HCT116 (cell line): Measurements from ENCODE around the gene RNF111. TPM values are rescaled to one million over a fixed set of nuclear protein-coding genes. Genes with fewer than 3 reads are reported as not detected.
A peak's percentile ranks its signal among the peaks of the same experiment; 100 is the strongest.

ENCODE experiments used
- ATAC-seq: fragments of 200-7000 bp; cut with Tn5 transposase; 2 replicates; pipeline ENCODE4 v1.9.1; 2020; ENCODE audit warnings: mild to moderate bottlenecking, moderate library complexity
- BruUV-seq: library from RNA; stranded (reverse); fragments of 400-500 nt; replicated peaks from 2 replicates; lab custom pipeline; 2021; lab: Mats Ljungman, UMichigan
- CTCF ChIA-PET: fragments of 300-600 bp; sonication (Branson Sonifier 250); formaldehyde crosslinking; loops from one replicate; lab custom pipeline; 2021; ENCODE audit warnings: antibody characterized with exemption; lab: Charles Lee
- POLR2A ChIA-PET: fragments of 300-600, 350-600 bp; sonication (Branson Sonifier 250); formaldehyde crosslinking; loops from one replicate; lab custom pipeline; 2021; ENCODE audit warnings: antibody characterized with exemption; lab: Charles Lee
- RAD21 ChIA-PET, 2 experiments: fragments of 300-600 bp; sonication (Branson Sonifier 250); formaldehyde crosslinking; loops; one replicate each; lab custom pipeline; 2023; ENCODE audit warnings: low total read pairs in 2 of 2; ENCODE audit not compliant: uncharacterized antibody in 2 of 2, unreplicated experiment in 2 of 2, low non-redundant PET in 1 of 2; lab: Charles Lee
- DNase-seq: peaks from one replicate; pipeline ENCODE4 v3.0.0-alpha.2; 2010; ENCODE audit warnings: low read depth, low spot score
- H2AFZ ChIP-seq: fragments of 200-600 bp; shearing (Covaris generic), sonication (generic); 2 replicates; pipeline ENCODE4 v1.6.1; 2017; ENCODE audit warnings: low read depth, mixed run types, mixed read lengths, antibody characterized with exemption, low read length; ENCODE audit not compliant: poor library complexity, severe bottlenecking
- H3K27ac ChIP-seq: 2 replicates; pipeline ENCODE4 v1.5.1; 2012; ENCODE audit warnings: low read depth, low read length
- H3K27me3 ChIP-seq: fragments of 200-600 bp; sonication (generic); 2 replicates; pipeline ENCODE4 v1.6.1; 2016; ENCODE audit warnings: mixed run types, low read length, mixed read lengths; ENCODE audit not compliant: insufficient read depth
- H3K36me3 ChIP-seq, 2 experiments: fragments of 200-500 bp in 1 of 2; fragments of 200-600 bp in 1 of 2; sonication (Bioruptor generic) in 1 of 2; sonication (generic) in 1 of 2; 2 replicates each; pipeline versions ENCODE4 v1.5.1 to v1.6.1; 2014 to 2016; ENCODE audit warnings: low read length in 2 of 2, inconsistent platforms in 1 of 2, mixed read lengths in 1 of 2, mixed run types in 1 of 2; ENCODE audit not compliant: insufficient read depth in 2 of 2, control insufficient read depth in 1 of 2
- H3K4me1 ChIP-seq, 2 experiments: fragments of 200-600 bp in 1 of 2; sonication (generic) in 1 of 2; 2 replicates each; pipeline versions ENCODE4 v1.5.1 to v1.6.1; 2012 to 2017; ENCODE audit warnings: low read length in 2 of 2, inconsistent platforms in 1 of 2, mild to moderate bottlenecking in 1 of 2, mixed read lengths in 1 of 2, mixed run types in 1 of 2, moderate library complexity in 1 of 2; ENCODE audit not compliant: insufficient read depth in 2 of 2, control insufficient read depth in 1 of 2
- H3K4me2 ChIP-seq: fragments of 200-600 bp; sonication (generic); 2 replicates; pipeline ENCODE4 v1.6.1; 2017; ENCODE audit warnings: mixed run types, low read length, mixed read lengths
- H3K4me3 ChIP-seq, 2 experiments: fragments of 200-600 bp in 1 of 2; sonication (generic) in 1 of 2; replicated peaks in 1 of 2; 2 replicates each; pipeline ENCODE4 v1.5.1; 2011 to 2016; ENCODE audit warnings: low read length in 2 of 2, control low read depth in 1 of 2, low read depth in 1 of 2, mild to moderate bottlenecking in 1 of 2, mixed read lengths in 1 of 2, mixed run types in 1 of 2
- H3K79me2 ChIP-seq: fragments of 200-600 bp; sonication (generic); 2 replicates; pipeline ENCODE4 v1.6.1; 2017; ENCODE audit warnings: mild to moderate bottlenecking, mixed run types, low read length, moderate library complexity, mixed read lengths; ENCODE audit not compliant: insufficient read depth
- H3K9ac ChIP-seq: fragments of 200-600 bp; sonication (generic); 2 replicates; pipeline ENCODE4 v1.6.1; 2016; ENCODE audit warnings: low read length, mixed read lengths
- H3K9me2 ChIP-seq: fragments of 200-600 bp; sonication (generic), shearing (Covaris generic); 2 replicates; pipeline ENCODE4 v1.6.1; 2017; ENCODE audit warnings: mixed run types, mild to moderate bottlenecking, moderate library complexity; ENCODE audit not compliant: insufficient read depth
- H3K9me3 ChIP-seq, 2 experiments: fragments of 200-500 bp in 1 of 2; fragments of 200-600 bp in 1 of 2; sonication (Bioruptor generic) in 1 of 2; sonication (generic) in 1 of 2; 2 replicates each; pipeline ENCODE4 v1.6.1; 2014 to 2017; ENCODE audit warnings: low read length in 2 of 2, mixed read lengths in 2 of 2, inconsistent platforms in 1 of 2, low read depth in 1 of 2, mild to moderate bottlenecking in 1 of 2, mixed run types in 1 of 2, moderate library complexity in 1 of 2; ENCODE audit not compliant: control insufficient read depth in 1 of 2, insufficient read depth in 1 of 2
- H4K20me1 ChIP-seq: fragments of 200-600 bp; sonication (generic), shearing (Covaris generic); 2 replicates; pipeline ENCODE4 v1.6.1; 2017; ENCODE audit warnings: mixed run types, mild to moderate bottlenecking, moderate library complexity; ENCODE audit not compliant: insufficient read depth
- ATF3 ChIP-seq: IDR thresholded peaks from 2 replicates; pipeline ENCODE4 v1.6.1; 2012
- CBX3 ChIP-seq: IDR thresholded peaks from 2 replicates; pipeline ENCODE4 v1.6.1; 2012; ENCODE audit warnings: low read depth
- CEBPB ChIP-seq: IDR thresholded peaks from 2 replicates; pipeline ENCODE4 v1.6.1; 2012; ENCODE audit warnings: low read depth
- EGR1 ChIP-seq: IDR thresholded peaks from 2 replicates; pipeline ENCODE4 v1.6.1; 2012; ENCODE audit warnings: low read depth
- ELF1 ChIP-seq: IDR thresholded peaks from 2 replicates; pipeline ENCODE4 v1.6.1; 2012; ENCODE audit warnings: low read depth, borderline replicate concordance
- EZH2 ChIP-seq: fragments of 200-600 bp; sonication (generic); IDR thresholded peaks from 2 replicates; pipeline ENCODE4 v1.6.1; 2017; ENCODE audit warnings: antibody characterized with exemption, mixed run types
- EZH2phosphoT487 ChIP-seq: fragments of 200-600 bp; IDR thresholded peaks from 2 replicates; pipeline ENCODE4 v1.6.1; 2018; ENCODE audit warnings: antibody characterized with exemption, borderline replicate concordance
- JUND ChIP-seq: IDR thresholded peaks from 2 replicates; pipeline ENCODE4 v1.6.1; 2012
- MAX ChIP-seq: IDR thresholded peaks from 2 replicates; pipeline ENCODE4 v1.6.1; 2012
- POLR2A ChIP-seq: IDR thresholded peaks from 2 replicates; pipeline ENCODE4 v1.7.0; 2011; ENCODE audit warnings: borderline replicate concordance; ENCODE audit not compliant: insufficient read depth, insufficient read length; ENCODE audit errors: extremely low read depth
- RAD21 ChIP-seq: IDR thresholded peaks from 2 replicates; pipeline ENCODE4 v1.6.1; 2012; ENCODE audit warnings: low read depth, mild to moderate bottlenecking
- REST ChIP-seq: IDR thresholded peaks from 2 replicates; pipeline ENCODE4 v1.6.1; 2012; ENCODE audit warnings: low read depth
- SIN3A ChIP-seq: IDR thresholded peaks from 2 replicates; pipeline ENCODE4 v1.6.1; 2012; ENCODE audit warnings: low read depth
- SP1 ChIP-seq: IDR thresholded peaks from 2 replicates; pipeline ENCODE4 v1.6.1; 2012; ENCODE audit warnings: low read depth
- SRF ChIP-seq: IDR thresholded peaks from 2 replicates; pipeline ENCODE4 v1.6.1; 2012; ENCODE audit warnings: low read depth
- ZFX ChIP-seq: fragments of 450-650 bp; IDR thresholded peaks from 2 replicates; pipeline ENCODE4 v1.6.1; 2017
- ZNF274 ChIP-seq: fragments of 200-500 bp; sonication (Bioruptor generic); IDR thresholded peaks from 2 replicates; pipeline ENCODE4 v1.6.1; 2014; ENCODE audit warnings: mild to moderate bottlenecking, low read depth, low read length, inconsistent platforms
- intact Hi-C: fragments of 100-400 bp; cut with micrococcal nuclease; formaldehyde crosslinking; loops from 2 replicates; pipeline ENCODE4 v1.10.0; 2022
- total RNA-seq: library from RNA; stranded (reverse); gene quantifications from one replicate; pipeline ENCODE4 v1.2.1, GENCODE V29; 2021; ENCODE audit not compliant: unreplicated experiment
- TF ChIP-seq, protein P1 (sequence below), 3 experiments: fragments of 200-600 bp in 1 of 3; sonication (generic) in 1 of 3; IDR thresholded peaks in 2 of 3; conservative IDR thresholded peaks in 1 of 3; 2 replicates each; pipeline ENCODE4 v1.5.1; 2012 to 2017; ENCODE audit warnings: low read depth in 2 of 3, low read length in 2 of 3, antibody characterized with exemption in 1 of 3, borderline replicate concordance in 1 of 3, control low read depth in 1 of 3, mild to moderate bottlenecking in 1 of 3, mixed read lengths in 1 of 3, mixed run types in 1 of 3, moderate library complexity in 1 of 3; ENCODE audit not compliant: insufficient read depth in 1 of 3
- TF ChIP-seq, protein P2 (sequence below): IDR thresholded peaks from 2 replicates; pipeline ENCODE4 v1.6.1; 2011; ENCODE audit warnings: mild to moderate bottlenecking, low read length, moderate library complexity; ENCODE audit not compliant: insufficient replicate concordance; ENCODE audit errors: extremely low read depth

RNF111 gene
- total RNA-seq, 1 experiment from 2014 or later, result 31.5 TPM

DNA sequence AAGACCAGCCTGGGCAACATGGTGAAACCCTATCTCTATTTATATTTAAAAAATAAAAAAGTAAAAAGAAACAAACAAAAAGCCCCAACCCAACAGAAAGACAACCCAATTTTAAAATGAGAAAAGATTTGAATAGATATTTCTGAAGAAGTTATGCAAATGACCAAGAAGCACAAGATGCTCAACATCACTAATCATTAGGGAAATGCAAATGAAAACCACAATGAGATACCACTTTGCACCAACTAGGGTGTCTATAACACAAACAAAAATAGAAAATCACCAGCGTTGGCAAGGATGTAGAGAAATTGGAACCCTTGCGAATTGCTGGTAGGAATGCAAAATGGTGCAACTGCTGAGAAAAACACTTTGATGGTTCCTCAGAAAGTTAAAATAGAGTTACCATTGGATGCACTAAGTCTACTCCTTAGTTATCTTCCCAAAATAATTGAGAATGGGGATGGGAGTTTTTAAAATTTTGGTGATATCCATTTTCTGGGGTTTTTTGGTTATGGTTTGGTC lies 71.7 kb downstream of the RNF111 start:
- TF ChIP-seq, protein P1, sequence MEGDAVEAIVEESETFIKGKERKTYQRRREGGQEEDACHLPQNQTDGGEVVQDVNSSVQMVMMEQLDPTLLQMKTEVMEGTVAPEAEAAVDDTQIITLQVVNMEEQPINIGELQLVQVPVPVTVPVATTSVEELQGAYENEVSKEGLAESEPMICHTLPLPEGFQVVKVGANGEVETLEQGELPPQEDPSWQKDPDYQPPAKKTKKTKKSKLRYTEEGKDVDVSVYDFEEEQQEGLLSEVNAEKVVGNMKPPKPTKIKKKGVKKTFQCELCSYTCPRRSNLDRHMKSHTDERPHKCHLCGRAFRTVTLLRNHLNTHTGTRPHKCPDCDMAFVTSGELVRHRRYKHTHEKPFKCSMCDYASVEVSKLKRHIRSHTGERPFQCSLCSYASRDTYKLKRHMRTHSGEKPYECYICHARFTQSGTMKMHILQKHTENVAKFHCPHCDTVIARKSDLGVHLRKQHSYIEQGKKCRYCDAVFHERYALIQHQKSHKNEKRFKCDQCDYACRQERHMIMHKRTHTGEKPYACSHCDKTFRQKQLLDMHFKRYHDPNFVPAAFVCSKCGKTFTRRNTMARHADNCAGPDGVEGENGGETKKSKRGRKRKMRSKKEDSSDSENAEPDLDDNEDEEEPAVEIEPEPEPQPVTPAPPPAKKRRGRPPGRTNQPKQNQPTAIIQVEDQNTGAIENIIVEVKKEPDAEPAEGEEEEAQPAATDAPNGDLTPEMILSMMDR (IDR thresholded peaks at IDR 0.05 in 2 of 3, conservative IDR thresholded peaks at IDR 0.05 in 1 of 3; ENCODE audit: borderline replicate concordance in 1 of 3, insufficient read depth in 1 of 3, low read depth in 2 of 3, low read length in 2 of 3), result no peak
- TF ChIP-seq EGR1, result no peak
- no peak for TF ChIP-seq ELF1
- TF ChIP-seq RAD21, result no peak
- TF ChIP-seq POLR2A, result no peak
- no peak for TF ChIP-seq JUND
- no peak for TF ChIP-seq SIN3A
- no peak for TF ChIP-seq CBX3
- TF ChIP-seq, protein P2, sequence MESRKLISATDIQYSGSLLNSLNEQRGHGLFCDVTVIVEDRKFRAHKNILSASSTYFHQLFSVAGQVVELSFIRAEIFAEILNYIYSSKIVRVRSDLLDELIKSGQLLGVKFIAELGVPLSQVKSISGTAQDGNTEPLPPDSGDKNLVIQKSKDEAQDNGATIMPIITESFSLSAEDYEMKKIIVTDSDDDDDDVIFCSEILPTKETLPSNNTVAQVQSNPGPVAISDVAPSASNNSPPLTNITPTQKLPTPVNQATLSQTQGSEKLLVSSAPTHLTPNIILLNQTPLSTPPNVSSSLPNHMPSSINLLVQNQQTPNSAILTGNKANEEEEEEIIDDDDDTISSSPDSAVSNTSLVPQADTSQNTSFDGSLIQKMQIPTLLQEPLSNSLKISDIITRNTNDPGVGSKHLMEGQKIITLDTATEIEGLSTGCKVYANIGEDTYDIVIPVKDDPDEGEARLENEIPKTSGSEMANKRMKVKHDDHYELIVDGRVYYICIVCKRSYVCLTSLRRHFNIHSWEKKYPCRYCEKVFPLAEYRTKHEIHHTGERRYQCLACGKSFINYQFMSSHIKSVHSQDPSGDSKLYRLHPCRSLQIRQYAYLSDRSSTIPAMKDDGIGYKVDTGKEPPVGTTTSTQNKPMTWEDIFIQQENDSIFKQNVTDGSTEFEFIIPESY, result no peak
- TF ChIP-seq REST, result no peak
- TF ChIP-seq ZFX, result no peak
- TF ChIP-seq SP1, result no peak
- no peak for TF ChIP-seq ZNF274
- no peak for TF ChIP-seq ATF3
- TF ChIP-seq MAX, result no peak
- no peak for TF ChIP-seq SRF
- TF ChIP-seq EZH2, result no peak
- no peak for TF ChIP-seq CEBPB
- TF ChIP-seq EZH2phosphoT487, result no peak
- BruUV-seq, result TSS peak; percentile 5
- Histone ChIP-seq H3K79me2 (no peaks in the 10 kb centered on the region), H2AFZ (no peak overlapping the region), H3K9me2 (no peaks in the 10 kb centered on the region), H3K9ac (no peak overlapping the region), H4K20me1 (0 out of 2 replicates have a peak, but pooled peaks cover 2% of the 10 kb centered on the region), H3K36me3 (peaks cover 13 to 35% of the 10 kb centered on the region in 2 experiments; a peak in 3 of 4 replicates), H3K4me2 (no peak overlapping the region), H3K27ac (no peak overlapping the region), H3K4me1 (no peaks in the 10 kb centered on the region), H3K9me3 (no peaks in the 10 kb centered on the region), H3K4me3 (no peak overlapping the region), H3K27me3 (no peaks in the 10 kb centered on the region)
- DNase-seq (no peak), ATAC-seq (no peak)
- POLR2A ChIA-PET, result no interaction called here
- intact Hi-C loops, result no loop called here
- CTCF ChIA-PET, result no interaction called here
- RAD21 ChIA-PET, result no interaction called here
